GM12891 (cell line): ENCODE measurements around the gene NCAN.

Experiments
- POLR2A ChIP-seq: IDR thresholded peaks from 2 replicates; pipeline ENCODE4 v1.6.1; 2011; ENCODE audit warnings: low read depth, low read length, control low read depth
- TAF1 ChIP-seq: IDR thresholded peaks from 2 replicates; pipeline ENCODE4 v1.6.1; 2011; ENCODE audit warnings: low read depth, low read length, control low read depth

DNA sequence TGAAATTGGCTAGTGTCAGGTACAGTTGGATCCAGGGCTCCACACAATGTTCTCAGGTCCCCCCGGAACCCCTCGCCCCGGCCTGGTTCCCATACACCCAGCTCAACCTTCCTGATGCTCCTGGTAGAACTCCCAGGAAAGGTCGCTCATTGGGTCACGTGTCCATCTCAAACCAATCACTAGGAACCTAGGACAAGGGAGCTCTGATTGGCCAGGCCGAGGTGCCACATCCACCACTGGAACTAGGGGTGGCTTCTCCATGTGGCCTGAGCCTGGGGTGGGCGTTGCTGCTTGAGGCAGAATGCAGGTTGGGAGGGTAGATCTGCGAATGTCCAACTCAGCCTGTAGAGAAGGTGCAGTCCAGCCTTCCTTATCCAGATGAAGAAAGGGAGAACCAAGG is 34.8 kb upstream of the NCAN start:
- TF ChIP-seq POLR2A, result no peak
- TF ChIP-seq TAF1, result no peak
